HG03571 (cell line): ENCODE data around the gene SLC10A3.

ENCODE experiments used
- ATAC-seq: cut with Tn5 transposase; IDR thresholded peaks from one replicate; pipeline ENCODE4 v1.9.1; 2021; ENCODE audit not compliant: unreplicated experiment

SLC10A3 gene

DNA sequence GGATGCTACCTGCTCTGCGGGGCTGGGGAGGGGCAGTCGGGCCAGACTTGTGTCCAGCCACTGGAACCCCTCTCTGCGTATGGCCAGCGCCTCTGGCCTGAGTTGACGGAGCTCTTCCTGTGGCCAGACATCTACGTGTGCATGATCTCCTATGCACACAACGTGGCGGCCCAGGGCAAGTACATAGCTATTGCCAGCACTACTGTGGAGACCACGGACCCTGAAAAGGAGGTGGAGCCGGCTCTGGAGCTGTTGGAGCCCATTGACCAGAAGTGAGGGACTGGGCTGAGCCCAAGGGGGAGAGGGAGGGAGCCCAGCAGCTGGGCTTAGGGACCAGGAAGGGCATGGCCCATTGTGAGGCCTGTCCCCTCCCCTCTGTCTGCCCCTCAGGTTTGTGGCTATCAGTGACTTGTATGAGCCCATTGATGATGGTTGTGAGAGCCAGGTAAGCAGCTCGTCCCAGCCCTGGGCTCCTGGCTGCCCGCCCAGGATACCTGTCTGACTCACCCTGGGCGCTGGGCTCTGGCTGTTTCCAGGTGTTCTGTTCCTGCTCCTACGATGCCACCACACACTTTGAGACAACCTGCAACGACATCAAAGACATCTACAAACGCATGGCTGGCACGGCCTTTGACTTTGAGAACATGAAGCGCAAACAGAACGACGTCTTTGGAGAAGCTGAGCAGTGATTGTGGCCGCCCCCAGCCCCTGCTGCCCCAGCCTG, 48.3 kb downstream of the SLC10A3 start:
- ATAC-seq = no peak

DNA sequence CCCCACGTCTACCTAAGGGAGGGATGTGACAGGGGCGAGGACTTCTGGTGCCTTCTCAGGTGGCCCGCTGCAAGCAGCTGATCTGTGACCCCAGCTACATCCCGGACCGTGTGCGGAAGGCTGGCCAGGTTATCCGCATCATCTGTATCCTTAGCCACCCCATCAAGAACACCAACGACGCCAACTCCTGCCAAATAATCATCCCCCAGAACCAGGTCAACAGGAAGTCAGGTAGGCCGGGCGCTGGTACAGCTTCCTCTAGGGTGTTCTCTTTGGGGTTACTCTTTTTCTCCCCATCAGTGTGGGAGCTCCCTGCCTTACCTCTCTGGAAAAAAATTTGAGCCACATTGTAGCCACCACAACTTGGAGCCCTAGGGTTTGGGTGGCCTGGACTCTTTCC, 48.9 kb downstream of the SLC10A3 start:
- no peak for ATAC-seq

DNA sequence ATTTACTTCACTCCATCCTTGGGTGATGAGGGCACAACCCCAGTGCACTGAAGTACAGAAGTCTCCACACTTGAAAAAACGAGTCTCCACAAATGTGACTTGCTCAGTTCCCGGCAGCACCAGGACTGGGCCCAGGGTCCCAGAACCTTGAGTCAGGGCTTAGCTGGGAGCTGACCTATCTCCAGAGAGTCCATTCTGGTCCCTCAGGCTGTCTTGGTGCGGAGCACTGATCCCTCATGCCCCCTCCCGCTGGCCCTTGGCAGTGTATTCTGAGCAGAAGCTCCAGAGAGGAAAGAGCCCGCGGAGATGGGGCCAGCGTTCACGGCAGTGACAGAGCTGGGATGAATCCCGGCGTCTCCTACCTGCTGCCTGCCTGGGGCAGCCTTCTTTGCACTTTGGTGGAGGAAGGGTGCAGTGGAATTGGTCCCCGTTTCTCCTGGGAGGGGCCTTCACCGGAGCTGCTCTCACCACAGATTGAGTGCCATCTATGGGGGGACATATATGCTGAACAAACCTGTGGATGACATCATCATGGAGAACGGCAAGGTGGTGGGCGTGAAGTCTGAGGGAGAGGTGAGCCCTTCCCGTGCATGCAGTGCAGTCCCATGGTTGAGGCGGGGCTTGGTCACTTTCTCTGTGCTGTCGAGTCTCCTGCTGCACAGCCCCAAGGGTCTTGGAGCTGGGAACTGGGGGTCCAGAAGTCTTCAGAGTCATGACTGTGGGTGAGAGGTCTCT, 49.6 kb downstream of the SLC10A3 start:
- no peak for ATAC-seq

DNA sequence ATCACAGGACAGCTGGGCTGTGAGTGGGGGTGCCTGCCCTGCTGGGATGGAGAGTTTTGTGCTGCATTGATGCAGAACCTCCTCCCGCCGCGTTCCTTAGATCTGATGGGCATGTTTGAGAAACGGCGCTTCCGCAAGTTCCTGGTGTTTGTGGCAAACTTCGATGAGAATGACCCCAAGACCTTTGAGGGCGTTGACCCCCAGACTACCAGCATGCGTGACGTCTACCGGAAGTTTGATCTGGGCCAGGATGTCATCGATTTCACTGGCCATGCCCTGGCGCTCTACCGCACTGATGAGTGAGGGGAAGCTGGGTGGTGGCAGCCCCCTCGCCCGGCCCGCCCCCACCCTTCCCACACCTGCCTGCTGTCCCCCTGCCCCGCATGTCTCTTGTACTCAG, 50.6 kb downstream of the SLC10A3 start:
- no peak for ATAC-seq

DNA sequence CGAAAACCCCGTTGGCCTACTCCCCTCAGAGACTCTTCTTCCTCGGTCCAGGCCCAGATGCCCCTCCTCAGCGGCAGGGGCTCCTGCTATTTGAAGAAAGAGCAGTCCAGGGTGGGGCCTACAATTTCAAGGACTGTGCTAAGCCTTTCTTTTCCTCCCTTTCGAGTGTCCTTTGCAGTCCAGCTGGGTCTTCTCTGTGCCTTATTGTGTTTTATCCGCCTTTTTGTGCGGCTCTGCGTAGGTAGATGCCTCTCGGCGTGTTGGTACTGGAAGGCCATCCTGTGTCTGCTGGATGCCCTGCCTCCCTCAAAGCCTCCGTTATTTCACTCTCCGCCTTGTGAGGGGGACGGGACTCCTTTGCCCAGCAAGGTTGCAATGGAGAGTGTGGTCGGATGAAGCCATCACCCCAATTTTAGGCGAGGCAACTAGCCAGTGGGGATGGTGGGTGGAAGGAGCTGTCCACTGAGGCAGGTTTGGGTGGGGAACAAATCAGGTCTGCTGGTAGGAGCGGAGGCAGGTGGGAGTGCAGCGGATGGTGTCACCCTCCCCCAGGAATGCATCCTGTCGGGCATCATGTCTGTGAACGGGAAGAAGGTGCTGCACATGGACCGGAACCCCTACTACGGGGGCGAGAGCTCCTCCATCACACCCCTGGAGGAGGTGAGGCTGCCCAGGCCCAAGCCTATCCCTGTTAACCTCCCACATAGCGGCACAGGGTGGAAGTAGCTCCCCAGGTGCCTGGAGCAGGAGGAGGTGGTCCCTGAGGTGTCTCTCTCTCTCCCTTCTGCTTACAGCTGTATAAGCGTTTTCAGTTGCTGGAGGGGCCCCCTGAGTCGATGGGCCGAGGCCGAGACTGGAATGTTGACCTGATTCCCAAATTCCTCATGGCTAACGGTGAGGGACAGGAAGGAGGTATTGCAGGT, 52.2 kb downstream of the SLC10A3 start:
- no peak for ATAC-seq
